Measurements from ENCODE around the gene DGKG. TPM values are rescaled to one million over a fixed set of nuclear protein-coding genes. Genes with fewer than 3 reads are reported as not detected.
A peak's percentile ranks its signal among the peaks of the same experiment; 100 is the strongest.

The DGKG gene
- total and polyA plus RNA-seq, 12 donors = 7.2 to 75.7 (median 41.4) TPM

DNA sequence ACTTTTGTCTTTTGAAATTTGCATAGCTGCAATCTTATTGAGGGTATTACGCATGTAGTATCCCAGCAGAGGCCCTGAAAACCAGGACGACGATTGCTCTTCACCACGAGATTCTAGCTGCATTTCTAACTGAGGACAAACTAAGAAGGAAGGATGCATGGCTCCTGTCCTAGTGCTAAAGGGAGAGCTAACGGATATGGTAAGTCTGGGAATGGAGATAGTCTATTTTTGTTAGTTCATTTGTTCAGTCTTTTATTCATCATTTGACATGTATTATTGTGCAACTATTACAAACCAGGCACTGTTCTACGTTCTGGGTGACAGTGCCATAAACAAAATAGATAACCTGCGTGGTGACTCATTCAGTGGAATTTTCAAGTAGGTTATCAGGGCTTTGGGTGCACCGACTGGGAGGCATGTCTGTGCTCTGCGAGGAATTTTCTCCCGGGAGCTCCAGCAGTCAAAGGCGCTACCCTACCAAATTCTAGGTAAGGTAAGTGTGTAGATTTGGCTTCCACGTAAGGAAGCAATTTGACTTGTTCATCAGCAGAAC, 201.3 kb downstream of the DGKG start:
- intact Hi-C loops (cut with DNase I) = no loop called here
- no peak for DNase-seq
- Histone ChIP-seq H3K4me1 (peaks cover 0 to 6% (median 0%) of the 10 kb centered on the region in 9 donors), H3K27me3 (peaks cover 0 to 4% (median 0%) of the 10 kb centered on the region in 7 donors), H3K36me3 (peaks cover 0 to 41% (median 5%) of the 10 kb centered on the region in 9 donors), H3K4me3 (no peak overlapping the region), H3K9me3 (no peaks in the 10 kb centered on the region), H3K27ac (no peak overlapping the region)
- TF ChIP-seq, protein P1, sequence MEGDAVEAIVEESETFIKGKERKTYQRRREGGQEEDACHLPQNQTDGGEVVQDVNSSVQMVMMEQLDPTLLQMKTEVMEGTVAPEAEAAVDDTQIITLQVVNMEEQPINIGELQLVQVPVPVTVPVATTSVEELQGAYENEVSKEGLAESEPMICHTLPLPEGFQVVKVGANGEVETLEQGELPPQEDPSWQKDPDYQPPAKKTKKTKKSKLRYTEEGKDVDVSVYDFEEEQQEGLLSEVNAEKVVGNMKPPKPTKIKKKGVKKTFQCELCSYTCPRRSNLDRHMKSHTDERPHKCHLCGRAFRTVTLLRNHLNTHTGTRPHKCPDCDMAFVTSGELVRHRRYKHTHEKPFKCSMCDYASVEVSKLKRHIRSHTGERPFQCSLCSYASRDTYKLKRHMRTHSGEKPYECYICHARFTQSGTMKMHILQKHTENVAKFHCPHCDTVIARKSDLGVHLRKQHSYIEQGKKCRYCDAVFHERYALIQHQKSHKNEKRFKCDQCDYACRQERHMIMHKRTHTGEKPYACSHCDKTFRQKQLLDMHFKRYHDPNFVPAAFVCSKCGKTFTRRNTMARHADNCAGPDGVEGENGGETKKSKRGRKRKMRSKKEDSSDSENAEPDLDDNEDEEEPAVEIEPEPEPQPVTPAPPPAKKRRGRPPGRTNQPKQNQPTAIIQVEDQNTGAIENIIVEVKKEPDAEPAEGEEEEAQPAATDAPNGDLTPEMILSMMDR (IDR thresholded peaks at IDR 0.05) = no peak
- ATAC-seq = no peak
- WGBS, 2 donors = 68 to 69% methylated on average over 12 of the region's 12 CpGs

DNA sequence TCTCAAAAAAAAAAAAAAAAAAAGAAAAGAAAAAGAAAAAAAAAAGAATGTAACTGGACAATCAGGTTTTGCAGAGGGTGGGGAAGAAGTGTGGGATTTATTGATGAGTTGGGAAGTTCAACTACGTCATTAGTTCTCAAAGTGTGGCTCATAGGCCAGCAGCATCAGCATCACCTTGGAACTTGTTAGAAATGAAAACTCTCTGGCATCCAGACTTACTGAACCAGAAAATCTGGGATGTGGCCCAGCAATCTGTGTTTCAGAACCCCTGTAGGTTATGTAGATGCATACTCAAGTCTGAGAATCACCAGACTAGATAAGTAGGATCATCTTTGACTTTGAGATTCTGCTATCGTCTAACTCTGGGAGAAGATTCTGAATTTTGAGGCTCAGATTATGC, 207.4 kb downstream of the DGKG start:
- intact Hi-C loops (cut with DNase I) = no loop called here
- H3K4me1 ChIP-seq = peaks cover 0 to 31% (median 0%) of the 10 kb centered on the region in 9 donors
- H3K9me3 ChIP-seq = no peaks in the 10 kb centered on the region
- H3K4me3 ChIP-seq = no peak overlapping the region
- H3K27ac ChIP-seq = no peak overlapping the region
- peaks cover 0 to 4% (median 0%) of the 10 kb centered on the region in 7 donors for H3K27me3 ChIP-seq
- DNase-seq = no peak
- no peak for ATAC-seq
- H3K36me3 ChIP-seq = peaks cover 0 to 10% (median 0%) of the 10 kb centered on the region in 9 donors
- WGBS, 2 donors = 91 to 92% methylated on average over 2 of the region's 2 CpGs
- TF ChIP-seq, protein P1 (IDR thresholded peaks at IDR 0.05) = no peak

DNA sequence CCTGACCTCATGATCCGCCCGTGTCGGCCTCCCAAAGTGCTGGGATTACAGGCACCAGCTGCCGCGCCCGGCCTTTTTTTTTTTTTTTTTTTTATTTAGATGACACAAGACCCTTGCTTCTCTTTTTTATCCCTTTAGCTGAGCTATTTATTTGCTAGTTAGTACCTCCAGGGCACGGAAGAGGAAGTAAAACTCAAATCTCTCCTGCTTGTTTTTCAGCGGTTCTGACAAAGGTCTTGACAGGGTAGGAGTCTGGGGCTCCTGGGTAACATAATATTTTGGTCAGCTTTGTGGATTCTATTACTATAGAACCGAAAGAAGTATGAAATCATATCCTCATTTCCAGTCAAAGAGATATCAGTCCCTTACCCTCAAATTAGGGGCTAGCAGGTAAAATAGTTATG, 209.1 kb downstream of the DGKG start:
- DNase-seq (no peak), ATAC-seq (peak in 6 of 8 donors; percentile 38 to 66 (median 50))
- H3K27me3 ChIP-seq = peaks cover 0 to 4% (median 0%) of the 10 kb centered on the region in 7 donors
- intact Hi-C loops (cut with DNase I) = no loop called here
- H3K36me3 ChIP-seq = peaks cover 0 to 14% (median 0%) of the 10 kb centered on the region in 9 donors
- H3K4me1 ChIP-seq = peaks cover 0 to 38% (median 0%) of the 10 kb centered on the region in 9 donors
- H3K4me3 ChIP-seq = no peak overlapping the region
- WGBS, 2 donors = 74 to 86% methylated on average over 9 of the region's 9 CpGs
- H3K27ac ChIP-seq = peak overlapping the region in 1 of 10 donors; percentile 64
- no peaks in the 10 kb centered on the region for H3K9me3 ChIP-seq
- TF ChIP-seq, protein P1 (IDR thresholded peaks at IDR 0.05) = no peak

DNA sequence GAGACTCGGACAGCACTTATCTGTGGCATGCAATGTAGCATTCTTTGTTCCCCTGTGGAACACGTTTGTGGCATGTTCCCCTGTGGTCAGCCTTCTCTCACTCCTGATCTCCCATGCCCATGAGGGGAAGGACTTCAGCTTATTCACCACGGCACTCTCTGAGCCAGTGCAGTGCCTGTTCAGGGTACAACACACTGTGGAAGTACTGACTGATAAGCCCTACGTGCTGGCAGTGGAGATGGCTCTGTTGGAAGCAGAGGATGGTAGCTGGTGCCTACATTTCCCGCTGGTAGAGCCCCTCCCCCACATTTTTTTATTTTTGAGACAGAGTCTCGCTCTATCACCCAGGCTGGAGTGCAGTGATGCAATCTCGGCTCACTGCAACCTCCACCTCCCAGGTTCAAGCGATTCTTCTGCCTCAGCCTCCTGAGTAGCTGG, 209.7 kb downstream of the DGKG start:
- peak in 3 of 8 donors; percentile 50 to 57 (median 54) for ATAC-seq
- peak overlapping the region in 1 of 10 donors; percentile 24 for H3K27ac ChIP-seq
- TF ChIP-seq, protein P1 (IDR thresholded peaks at IDR 0.05) = no peak
- no peaks in the 10 kb centered on the region for H3K27me3 ChIP-seq
- no peaks in the 10 kb centered on the region for H3K9me3 ChIP-seq
- no peak for DNase-seq
- intact Hi-C loops (cut with DNase I) = no loop called here
- 57 to 60% methylated on average over 8 of the region's 8 CpGs for WGBS, 2 donors
- H3K36me3 ChIP-seq = peaks cover 0 to 14% (median 0%) of the 10 kb centered on the region in 9 donors
- H3K4me3 ChIP-seq = no peak overlapping the region
- H3K4me1 ChIP-seq = peaks cover 0 to 38% (median 0%) of the 10 kb centered on the region in 9 donors

Measured in heart right ventricle (tissue), 16 donors.